ENCODE results near the gene NUB1. TPM values are rescaled to one million over a fixed set of nuclear protein-coding genes. Genes with fewer than 3 reads are reported as not detected.

The NUB1 gene
- total RNA-seq, 1 donor from 2014 or later: 41.6 TPM

DNA sequence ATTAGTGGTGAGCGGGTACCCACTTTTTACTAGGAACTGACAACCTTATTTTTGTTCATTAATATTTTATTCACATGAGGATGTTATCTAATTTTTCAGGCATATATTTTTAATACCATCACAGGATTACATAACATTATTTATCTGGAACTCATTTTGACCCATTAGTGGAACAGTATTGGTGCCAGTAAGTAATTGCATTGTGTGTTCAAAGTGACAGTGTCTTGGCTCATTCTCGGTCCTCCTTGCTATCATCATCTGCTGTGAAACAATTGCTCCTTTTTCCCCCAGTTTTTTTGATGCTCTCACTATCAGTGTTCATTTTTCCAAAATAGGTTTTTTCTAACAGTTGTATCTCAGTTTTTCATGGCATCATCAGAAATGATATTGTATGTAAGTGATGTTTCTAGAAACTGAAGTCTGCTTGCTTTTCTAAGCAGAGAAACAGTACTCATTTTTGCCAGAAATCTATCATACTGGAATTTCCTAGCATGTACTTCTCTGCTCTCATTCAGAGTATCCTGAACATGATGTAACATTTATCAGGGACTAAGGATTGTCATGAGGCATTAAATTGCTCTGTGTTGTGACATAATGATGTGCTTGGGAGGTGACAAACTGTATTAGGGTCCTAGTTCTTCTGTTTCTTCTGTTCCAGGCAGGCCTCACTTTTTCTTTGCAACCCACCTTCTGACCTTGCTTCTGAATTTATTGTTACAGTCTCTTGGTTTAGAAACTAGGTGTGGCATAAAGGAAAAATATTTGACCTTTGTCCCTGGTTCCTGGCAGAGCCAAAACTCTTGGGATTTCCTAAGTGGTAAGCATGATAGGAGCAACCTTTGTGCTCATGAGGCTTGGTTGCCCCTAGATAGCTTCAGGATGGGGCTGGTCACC lies 4.2 kb downstream of the NUB1 start:
- Mint-ChIP-seq H3K27me3 (ENCODE audit: low read depth, unreplicated experiment) (no peaks in the 10 kb centered on the region), H3K27ac (ENCODE audit: unreplicated experiment) (no peak overlapping the region), H3K4me1 (ENCODE audit: low read depth, unreplicated experiment) (peaks cover 7% of the 10 kb centered on the region), H3K9me3 (ENCODE audit: unreplicated experiment) (no peaks in the 10 kb centered on the region), H3K36me3 (ENCODE audit: low read depth, unreplicated experiment) (peaks cover 1% of the 10 kb centered on the region), H3K4me3 (ENCODE audit: unreplicated experiment) (no peak overlapping the region)
- TF ChIP-seq CTCF (IDR thresholded peaks at IDR 0.05; ENCODE audit: insufficient read depth, low read depth, low read length) (no peak), EZH2 (IDR thresholded peaks at IDR 0.05; ENCODE audit: insufficient read depth, low read length) (no peak)
- no peak overlapping the region for H3K4me3 ChIP-seq (ENCODE audit: insufficient read depth, low read depth, low read length)
- no peaks in the 10 kb centered on the region for H3K27me3 ChIP-seq (ENCODE audit: insufficient read depth, low read length)
- H2AFZ ChIP-seq (ENCODE audit: low read depth, low read length): no peak overlapping the region
- DNase-seq (ENCODE audit: low read depth): no peak
- H3K9me3 ChIP-seq (ENCODE audit: insufficient read depth, low read depth, low read length): no peaks in the 10 kb centered on the region
- no peak overlapping the region for H3K4me2 ChIP-seq (ENCODE audit: low read length)
- H3K36me3 ChIP-seq (ENCODE audit: insufficient read depth, low read length): peaks cover 24% of the 10 kb centered on the region
- no peak overlapping the region for H3K27ac ChIP-seq (ENCODE audit: low read depth, low read length)
- H3K9ac ChIP-seq (ENCODE audit: low read length): no peak overlapping the region
- no peak for FAIRE-seq
- peaks cover 17% of the 10 kb centered on the region for H3K79me2 ChIP-seq (ENCODE audit: insufficient read depth, low read length)
- H4K20me1 ChIP-seq (ENCODE audit: insufficient read depth, low read length): peaks cover 12% of the 10 kb centered on the region
- peaks cover 8% of the 10 kb centered on the region for H3K4me1 ChIP-seq (ENCODE audit: insufficient read depth, low read length)

DNA sequence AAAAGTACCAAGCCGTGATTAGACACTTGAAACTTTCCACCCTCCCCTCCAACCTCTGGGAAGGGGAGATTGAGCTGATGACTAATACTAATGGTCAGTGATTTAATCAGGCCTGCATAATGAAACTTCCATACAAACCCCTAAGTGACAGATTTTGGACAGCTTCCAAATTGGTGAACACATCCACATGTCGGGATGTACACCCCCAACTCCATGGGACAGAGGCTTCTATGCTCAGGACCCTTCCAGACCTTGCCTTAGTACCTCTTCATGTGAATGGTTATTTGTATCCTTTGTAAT lies 4.8 kb downstream of the NUB1 start:
- Histone ChIP-seq H3K4me1 (ENCODE audit: insufficient read depth, low read length) (peaks cover 5% of the 10 kb centered on the region), H2AFZ (ENCODE audit: low read depth, low read length) (no peak overlapping the region), H3K27ac (ENCODE audit: low read depth, low read length) (no peak overlapping the region), H3K36me3 (ENCODE audit: insufficient read depth, low read length) (peaks cover 29% of the 10 kb centered on the region), H3K27me3 (ENCODE audit: insufficient read depth, low read length) (no peaks in the 10 kb centered on the region), H3K9ac (ENCODE audit: low read length) (no peak overlapping the region), H3K4me3 (ENCODE audit: insufficient read depth, low read depth, low read length) (no peak overlapping the region), H3K79me2 (ENCODE audit: insufficient read depth, low read length) (peaks cover 17% of the 10 kb centered on the region), H4K20me1 (ENCODE audit: insufficient read depth, low read length) (peaks cover 16% of the 10 kb centered on the region), H3K4me2 (ENCODE audit: low read length) (no peak overlapping the region), H3K9me3 (ENCODE audit: insufficient read depth, low read depth, low read length) (no peaks in the 10 kb centered on the region)
- H3K36me3 Mint-ChIP-seq (ENCODE audit: low read depth, unreplicated experiment): peaks cover 5% of the 10 kb centered on the region
- DNase-seq (ENCODE audit: low read depth) (peak; percentile 22), FAIRE-seq (no peak)
- H3K4me1 Mint-ChIP-seq (ENCODE audit: low read depth, unreplicated experiment): peaks cover 7% of the 10 kb centered on the region
- H3K27ac Mint-ChIP-seq (ENCODE audit: unreplicated experiment): no peak overlapping the region
- H3K27me3 Mint-ChIP-seq (ENCODE audit: low read depth, unreplicated experiment): no peaks in the 10 kb centered on the region
- no peak overlapping the region for H3K4me3 Mint-ChIP-seq (ENCODE audit: unreplicated experiment)
- TF ChIP-seq CTCF (IDR thresholded peaks at IDR 0.05; ENCODE audit: insufficient read depth, low read depth, low read length): no peak
- no peak for TF ChIP-seq EZH2 (IDR thresholded peaks at IDR 0.05; ENCODE audit: insufficient read depth, low read length)
- H3K9me3 Mint-ChIP-seq (ENCODE audit: unreplicated experiment): no peaks in the 10 kb centered on the region

GRCh38 chr7:151347200-151347599 lies 5.6 kb downstream of the NUB1 start:
- no peak overlapping the region for H3K27ac Mint-ChIP-seq (ENCODE audit: unreplicated experiment)
- H3K4me1 Mint-ChIP-seq (ENCODE audit: low read depth, unreplicated experiment): peaks cover 7% of the 10 kb centered on the region
- no peaks in the 10 kb centered on the region for H3K27me3 Mint-ChIP-seq (ENCODE audit: low read depth, unreplicated experiment)
- Histone ChIP-seq H3K27ac (ENCODE audit: low read depth, low read length) (no peak overlapping the region), H3K9me3 (ENCODE audit: insufficient read depth, low read depth, low read length) (no peaks in the 10 kb centered on the region), H3K4me1 (ENCODE audit: insufficient read depth, low read length) (peaks cover 5% of the 10 kb centered on the region), H3K9ac (ENCODE audit: low read length) (no peak overlapping the region), H3K4me3 (ENCODE audit: insufficient read depth, low read depth, low read length) (no peak overlapping the region), H3K79me2 (ENCODE audit: insufficient read depth, low read length) (peaks cover 16% of the 10 kb centered on the region), H4K20me1 (ENCODE audit: insufficient read depth, low read length) (peaks cover 16% of the 10 kb centered on the region), H3K36me3 (ENCODE audit: insufficient read depth, low read length) (peaks cover 37% of the 10 kb centered on the region), H3K27me3 (ENCODE audit: insufficient read depth, low read length) (no peaks in the 10 kb centered on the region), H2AFZ (ENCODE audit: low read depth, low read length) (no peak overlapping the region), H3K4me2 (ENCODE audit: low read length) (no peak overlapping the region)
- H3K9me3 Mint-ChIP-seq (ENCODE audit: unreplicated experiment): no peaks in the 10 kb centered on the region
- no peak for FAIRE-seq
- peaks cover 10% of the 10 kb centered on the region for H3K36me3 Mint-ChIP-seq (ENCODE audit: low read depth, unreplicated experiment)
- no peak overlapping the region for H3K4me3 Mint-ChIP-seq (ENCODE audit: unreplicated experiment)
- no peak for TF ChIP-seq EZH2 (IDR thresholded peaks at IDR 0.05; ENCODE audit: insufficient read depth, low read length)
- no peak for TF ChIP-seq CTCF (IDR thresholded peaks at IDR 0.05; ENCODE audit: insufficient read depth, low read depth, low read length)
- no peak for DNase-seq (ENCODE audit: low read depth)

Data from astrocyte (in vitro differentiated cells and primary cell).